ENCODE data around the gene KIRREL1.

The KIRREL1 gene

DNA sequence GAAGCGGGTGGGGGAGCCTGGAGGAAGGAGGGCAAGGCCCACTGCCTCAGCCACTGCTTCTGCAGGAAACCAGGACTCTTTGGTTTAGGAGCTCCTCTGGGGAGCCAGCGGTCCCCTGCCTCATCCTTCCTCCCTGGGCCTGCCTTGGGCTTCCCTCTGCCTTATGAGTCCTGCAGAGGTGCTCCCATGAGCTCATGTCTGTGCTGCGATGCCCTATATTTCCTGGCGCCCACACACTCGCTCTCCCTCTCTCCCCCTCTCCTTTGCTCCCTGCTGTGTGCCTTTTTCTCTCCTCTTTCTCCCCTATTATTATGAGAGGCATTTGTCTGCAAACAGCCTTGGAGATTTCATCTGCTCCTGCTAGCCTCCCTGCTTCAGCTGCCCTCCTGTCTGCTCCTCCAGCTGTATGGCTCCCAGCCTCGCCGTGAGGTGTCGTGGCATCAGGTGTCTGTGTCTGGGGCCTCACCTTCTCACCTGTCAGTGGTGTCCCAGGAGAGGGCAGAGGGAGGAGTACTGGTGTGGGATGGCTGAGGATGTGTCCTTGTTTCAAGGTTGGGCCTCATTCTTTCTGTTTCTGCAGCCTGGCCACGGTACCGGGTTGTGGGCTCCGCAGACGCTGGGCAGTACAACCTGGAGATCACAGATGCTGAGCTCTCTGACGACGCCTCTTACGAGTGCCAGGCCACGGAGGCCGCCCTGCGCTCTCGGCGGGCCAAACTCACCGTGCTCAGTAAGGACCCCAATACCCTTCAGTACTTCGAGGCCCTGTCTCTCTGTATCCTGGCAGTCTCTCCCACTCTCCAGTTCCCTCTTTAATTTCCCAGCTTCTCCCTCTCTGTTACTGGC, 84.2 kb downstream of the KIRREL1 start:
- no peak for DNase-seq (ENCODE audit: low spot score)
- TF ChIP-seq, protein P1, sequence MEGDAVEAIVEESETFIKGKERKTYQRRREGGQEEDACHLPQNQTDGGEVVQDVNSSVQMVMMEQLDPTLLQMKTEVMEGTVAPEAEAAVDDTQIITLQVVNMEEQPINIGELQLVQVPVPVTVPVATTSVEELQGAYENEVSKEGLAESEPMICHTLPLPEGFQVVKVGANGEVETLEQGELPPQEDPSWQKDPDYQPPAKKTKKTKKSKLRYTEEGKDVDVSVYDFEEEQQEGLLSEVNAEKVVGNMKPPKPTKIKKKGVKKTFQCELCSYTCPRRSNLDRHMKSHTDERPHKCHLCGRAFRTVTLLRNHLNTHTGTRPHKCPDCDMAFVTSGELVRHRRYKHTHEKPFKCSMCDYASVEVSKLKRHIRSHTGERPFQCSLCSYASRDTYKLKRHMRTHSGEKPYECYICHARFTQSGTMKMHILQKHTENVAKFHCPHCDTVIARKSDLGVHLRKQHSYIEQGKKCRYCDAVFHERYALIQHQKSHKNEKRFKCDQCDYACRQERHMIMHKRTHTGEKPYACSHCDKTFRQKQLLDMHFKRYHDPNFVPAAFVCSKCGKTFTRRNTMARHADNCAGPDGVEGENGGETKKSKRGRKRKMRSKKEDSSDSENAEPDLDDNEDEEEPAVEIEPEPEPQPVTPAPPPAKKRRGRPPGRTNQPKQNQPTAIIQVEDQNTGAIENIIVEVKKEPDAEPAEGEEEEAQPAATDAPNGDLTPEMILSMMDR (IDR thresholded peaks at IDR 0.05; ENCODE audit: borderline replicate concordance, control extremely low read depth, extremely low read depth, insufficient read depth, missing control alignments), result no peak
- in situ Hi-C loops (cut with MboI; ENCODE audit: low sequenced_read_pairs, unreplicated experiment), result no loop called here

DNA sequence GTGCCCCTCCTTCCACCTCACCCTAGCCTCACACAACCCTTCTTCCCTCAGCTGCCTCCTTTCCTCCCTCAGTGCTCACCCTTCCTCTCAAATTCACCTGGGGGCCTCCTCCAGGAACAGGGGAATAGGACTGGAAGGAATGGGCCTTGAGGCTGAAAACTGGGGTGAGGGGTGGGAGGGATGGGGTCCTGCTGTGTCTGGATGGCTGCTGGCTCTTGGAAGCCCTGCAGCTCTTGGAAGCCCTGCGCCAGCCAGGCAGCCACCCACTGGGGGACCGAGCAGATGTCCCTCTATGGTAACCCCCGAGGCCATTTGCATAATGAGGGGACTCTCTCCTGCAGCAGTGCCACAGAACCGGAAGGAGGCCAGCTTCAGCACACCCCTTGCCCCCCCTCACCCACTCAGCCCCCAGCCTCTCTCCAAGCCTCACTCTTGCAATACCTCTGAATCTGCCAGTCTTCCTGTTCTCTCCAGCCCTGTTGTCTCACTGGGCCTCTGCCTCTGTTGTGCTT, 85.2 kb downstream of the KIRREL1 start:
- TF ChIP-seq, protein P1 (IDR thresholded peaks at IDR 0.05; ENCODE audit: borderline replicate concordance, control extremely low read depth, extremely low read depth, insufficient read depth, missing control alignments), result no peak
- in situ Hi-C loops (cut with MboI; ENCODE audit: low sequenced_read_pairs, unreplicated experiment), result no loop called here
- DNase-seq (ENCODE audit: low spot score), result no peak

DNA sequence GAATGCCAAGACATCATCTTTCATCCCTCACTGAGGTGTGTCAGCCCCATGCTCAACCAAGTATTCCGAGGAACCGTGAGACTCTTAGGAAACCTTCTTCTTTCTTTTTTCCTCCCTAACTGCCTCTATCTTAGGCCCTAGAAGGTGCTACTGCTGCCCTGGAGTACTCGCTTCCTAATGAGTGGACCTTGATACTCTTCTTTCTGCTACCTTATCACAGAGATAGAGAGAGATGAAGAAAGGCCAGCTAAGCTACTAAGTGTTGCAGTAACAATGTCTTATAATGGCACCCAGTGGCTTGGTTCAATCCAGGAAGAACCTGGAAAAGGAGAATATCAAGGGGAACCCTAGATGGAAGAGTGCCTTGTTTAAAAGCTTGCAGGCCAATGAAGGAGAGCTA, 86.6 kb downstream of the KIRREL1 start:
- in situ Hi-C loops (cut with MboI; ENCODE audit: low sequenced_read_pairs, unreplicated experiment), result no loop called here
- TF ChIP-seq, protein P1 (IDR thresholded peaks at IDR 0.05; ENCODE audit: borderline replicate concordance, control extremely low read depth, extremely low read depth, insufficient read depth, missing control alignments), result no peak
- no peak for DNase-seq (ENCODE audit: low spot score)

DNA sequence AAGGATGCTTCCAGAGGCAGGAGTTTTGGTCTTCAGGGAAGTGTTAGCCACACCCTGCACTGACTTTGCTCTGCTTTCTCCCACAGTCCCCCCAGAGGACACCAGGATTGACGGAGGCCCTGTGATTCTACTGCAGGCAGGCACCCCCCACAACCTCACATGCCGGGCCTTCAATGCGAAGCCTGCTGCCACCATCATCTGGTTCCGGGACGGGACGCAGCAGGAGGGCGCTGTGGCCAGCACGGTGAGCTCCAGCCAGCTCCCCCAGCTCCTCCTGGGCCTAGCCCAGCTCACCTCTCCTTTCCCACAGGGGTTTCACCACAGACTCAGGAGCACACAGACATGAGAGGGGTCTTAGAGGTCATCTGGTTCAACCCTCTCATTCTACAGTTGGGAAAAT, 90.9 kb downstream of the KIRREL1 start:
- TF ChIP-seq, protein P1 (IDR thresholded peaks at IDR 0.05; ENCODE audit: borderline replicate concordance, control extremely low read depth, extremely low read depth, insufficient read depth, missing control alignments), result no peak
- in situ Hi-C loops (cut with MboI; ENCODE audit: low sequenced_read_pairs, unreplicated experiment), result no loop called here
- no peak for DNase-seq (ENCODE audit: low spot score)

DNA sequence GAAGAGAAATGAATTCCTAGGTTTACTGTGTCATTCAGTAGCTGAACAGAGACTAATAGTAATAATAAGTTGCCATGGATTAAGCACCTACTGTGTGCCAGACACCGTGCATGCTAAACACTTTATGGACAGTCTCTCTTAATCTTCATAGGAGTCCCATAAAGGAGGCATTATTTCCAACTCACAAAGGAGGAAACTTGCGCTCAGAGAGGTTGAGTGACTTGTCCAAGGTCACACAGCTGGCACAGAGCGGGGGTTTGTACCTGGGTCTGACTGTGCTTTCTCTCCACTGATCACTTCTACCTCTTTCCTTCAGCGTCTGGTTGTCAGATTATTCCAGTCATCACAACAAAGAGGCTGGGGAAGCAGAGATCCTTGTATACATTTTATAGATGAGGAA, 91.3 kb downstream of the KIRREL1 start:
- in situ Hi-C loops (cut with MboI; ENCODE audit: low sequenced_read_pairs, unreplicated experiment), result no loop called here
- no peak for DNase-seq (ENCODE audit: low spot score)
- TF ChIP-seq, protein P1 (IDR thresholded peaks at IDR 0.05; ENCODE audit: borderline replicate concordance, control extremely low read depth, extremely low read depth, insufficient read depth, missing control alignments), result no peak

DNA sequence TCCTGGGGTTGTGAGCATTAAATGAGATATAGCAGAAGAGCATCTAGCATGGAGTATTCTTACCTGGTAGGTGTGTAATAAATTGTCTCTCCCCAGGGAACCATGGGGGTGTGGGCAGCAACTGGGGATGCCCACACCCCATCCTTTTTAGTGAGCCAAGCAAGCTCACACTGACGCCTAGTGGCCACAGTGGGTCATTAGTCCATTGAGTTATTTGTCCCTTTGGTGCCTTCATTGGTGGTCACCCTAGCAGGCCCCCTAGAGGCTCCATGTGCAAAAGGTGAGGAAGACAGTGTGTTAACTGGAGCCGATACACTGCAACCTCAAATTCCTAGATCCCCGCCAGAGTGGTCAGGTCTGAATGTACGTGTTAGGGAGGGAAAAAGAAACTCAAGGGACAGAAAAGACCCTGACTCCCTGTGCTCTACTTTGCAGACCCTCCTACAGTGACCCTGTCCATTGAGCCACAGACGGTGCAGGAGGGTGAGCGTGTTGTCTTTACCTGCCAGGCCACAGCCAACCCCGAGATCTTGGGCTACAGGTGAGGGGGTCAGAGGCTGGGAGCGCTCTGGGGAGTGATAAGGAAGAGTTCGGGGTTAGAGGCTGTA, 94.0 kb downstream of the KIRREL1 start:
- TF ChIP-seq, protein P1 (IDR thresholded peaks at IDR 0.05; ENCODE audit: borderline replicate concordance, control extremely low read depth, extremely low read depth, insufficient read depth, missing control alignments), result peak; percentile 66
- in situ Hi-C loops (cut with MboI; ENCODE audit: low sequenced_read_pairs, unreplicated experiment), result no loop called here
- peak; percentile 77 for DNase-seq (ENCODE audit: low spot score)

All from GM13976 (cell line).